ENCODE data around the gene CEL.
"Not testable (repeated sequence)": the region's sequence is repeated elsewhere in the genome, so short reads cannot be mapped to it uniquely, and the experiment has no call there.

The CEL gene

DNA sequence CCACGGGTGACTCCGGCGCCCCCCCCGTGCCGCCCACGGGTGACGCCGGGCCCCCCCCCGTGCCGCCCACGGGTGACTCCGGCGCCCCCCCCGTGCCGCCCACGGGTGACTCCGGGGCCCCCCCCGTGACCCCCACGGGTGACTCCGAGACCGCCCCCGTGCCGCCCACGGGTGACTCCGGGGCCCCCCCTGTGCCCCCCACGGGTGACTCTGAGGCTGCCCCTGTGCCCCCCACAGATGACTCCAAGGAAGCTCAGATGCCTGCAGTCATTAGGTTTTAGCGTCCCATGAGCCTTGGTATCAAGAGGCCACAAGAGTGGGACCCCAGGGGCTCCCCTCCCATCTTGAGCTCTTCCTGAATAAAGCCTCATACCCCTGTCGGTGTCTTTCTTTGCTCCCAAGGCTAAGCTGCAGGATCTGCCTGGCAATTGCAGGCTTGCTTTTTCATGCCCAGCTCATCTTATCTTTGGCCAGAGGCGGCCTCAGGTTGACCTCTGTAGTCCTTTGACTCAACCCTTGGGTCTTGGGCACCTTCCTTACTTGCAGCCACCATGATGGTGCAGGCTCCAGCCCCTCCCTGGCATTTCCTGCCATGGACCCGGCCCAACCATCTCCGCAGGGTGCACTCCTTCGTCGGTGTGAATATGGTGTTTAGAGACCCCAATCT is 9.8 kb downstream of the CEL start:
- H3K27ac ChIP-seq (replicated peaks) = no peak overlapping the region
- no peak for TF ChIP-seq SPI1 (IDR thresholded peaks at IDR 0.05; ENCODE audit: borderline replicate concordance, low read depth)
- TF ChIP-seq, protein P1, sequence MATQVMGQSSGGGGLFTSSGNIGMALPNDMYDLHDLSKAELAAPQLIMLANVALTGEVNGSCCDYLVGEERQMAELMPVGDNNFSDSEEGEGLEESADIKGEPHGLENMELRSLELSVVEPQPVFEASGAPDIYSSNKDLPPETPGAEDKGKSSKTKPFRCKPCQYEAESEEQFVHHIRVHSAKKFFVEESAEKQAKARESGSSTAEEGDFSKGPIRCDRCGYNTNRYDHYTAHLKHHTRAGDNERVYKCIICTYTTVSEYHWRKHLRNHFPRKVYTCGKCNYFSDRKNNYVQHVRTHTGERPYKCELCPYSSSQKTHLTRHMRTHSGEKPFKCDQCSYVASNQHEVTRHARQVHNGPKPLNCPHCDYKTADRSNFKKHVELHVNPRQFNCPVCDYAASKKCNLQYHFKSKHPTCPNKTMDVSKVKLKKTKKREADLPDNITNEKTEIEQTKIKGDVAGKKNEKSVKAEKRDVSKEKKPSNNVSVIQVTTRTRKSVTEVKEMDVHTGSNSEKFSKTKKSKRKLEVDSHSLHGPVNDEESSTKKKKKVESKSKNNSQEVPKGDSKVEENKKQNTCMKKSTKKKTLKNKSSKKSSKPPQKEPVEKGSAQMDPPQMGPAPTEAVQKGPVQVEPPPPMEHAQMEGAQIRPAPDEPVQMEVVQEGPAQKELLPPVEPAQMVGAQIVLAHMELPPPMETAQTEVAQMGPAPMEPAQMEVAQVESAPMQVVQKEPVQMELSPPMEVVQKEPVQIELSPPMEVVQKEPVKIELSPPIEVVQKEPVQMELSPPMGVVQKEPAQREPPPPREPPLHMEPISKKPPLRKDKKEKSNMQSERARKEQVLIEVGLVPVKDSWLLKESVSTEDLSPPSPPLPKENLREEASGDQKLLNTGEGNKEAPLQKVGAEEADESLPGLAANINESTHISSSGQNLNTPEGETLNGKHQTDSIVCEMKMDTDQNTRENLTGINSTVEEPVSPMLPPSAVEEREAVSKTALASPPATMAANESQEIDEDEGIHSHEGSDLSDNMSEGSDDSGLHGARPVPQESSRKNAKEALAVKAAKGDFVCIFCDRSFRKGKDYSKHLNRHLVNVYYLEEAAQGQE (IDR thresholded peaks at IDR 0.05; ENCODE audit: insufficient replicate concordance, low read depth) = no peak
- no peak for TF ChIP-seq GABPA (IDR thresholded peaks at IDR 0.05; ENCODE audit: low read depth)
- TF ChIP-seq, protein P2, sequence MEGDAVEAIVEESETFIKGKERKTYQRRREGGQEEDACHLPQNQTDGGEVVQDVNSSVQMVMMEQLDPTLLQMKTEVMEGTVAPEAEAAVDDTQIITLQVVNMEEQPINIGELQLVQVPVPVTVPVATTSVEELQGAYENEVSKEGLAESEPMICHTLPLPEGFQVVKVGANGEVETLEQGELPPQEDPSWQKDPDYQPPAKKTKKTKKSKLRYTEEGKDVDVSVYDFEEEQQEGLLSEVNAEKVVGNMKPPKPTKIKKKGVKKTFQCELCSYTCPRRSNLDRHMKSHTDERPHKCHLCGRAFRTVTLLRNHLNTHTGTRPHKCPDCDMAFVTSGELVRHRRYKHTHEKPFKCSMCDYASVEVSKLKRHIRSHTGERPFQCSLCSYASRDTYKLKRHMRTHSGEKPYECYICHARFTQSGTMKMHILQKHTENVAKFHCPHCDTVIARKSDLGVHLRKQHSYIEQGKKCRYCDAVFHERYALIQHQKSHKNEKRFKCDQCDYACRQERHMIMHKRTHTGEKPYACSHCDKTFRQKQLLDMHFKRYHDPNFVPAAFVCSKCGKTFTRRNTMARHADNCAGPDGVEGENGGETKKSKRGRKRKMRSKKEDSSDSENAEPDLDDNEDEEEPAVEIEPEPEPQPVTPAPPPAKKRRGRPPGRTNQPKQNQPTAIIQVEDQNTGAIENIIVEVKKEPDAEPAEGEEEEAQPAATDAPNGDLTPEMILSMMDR (IDR thresholded peaks at IDR 0.05; ENCODE audit: insufficient read depth, low read length) = no peak
- no peak for TF ChIP-seq POLR2AphosphoS5 (IDR thresholded peaks at IDR 0.05; ENCODE audit: low read depth)
- no peak for DNase-seq (ENCODE audit: low read depth in 1 of 2, low spot score in 1 of 2)
- no peaks in the 10 kb centered on the region for H3K27me3 ChIP-seq (ENCODE audit: insufficient read depth, poor library complexity, severe bottlenecking)
- no peak overlapping the region for H3K4me3 ChIP-seq (replicated peaks; ENCODE audit: insufficient read depth, low read length)

DNA sequence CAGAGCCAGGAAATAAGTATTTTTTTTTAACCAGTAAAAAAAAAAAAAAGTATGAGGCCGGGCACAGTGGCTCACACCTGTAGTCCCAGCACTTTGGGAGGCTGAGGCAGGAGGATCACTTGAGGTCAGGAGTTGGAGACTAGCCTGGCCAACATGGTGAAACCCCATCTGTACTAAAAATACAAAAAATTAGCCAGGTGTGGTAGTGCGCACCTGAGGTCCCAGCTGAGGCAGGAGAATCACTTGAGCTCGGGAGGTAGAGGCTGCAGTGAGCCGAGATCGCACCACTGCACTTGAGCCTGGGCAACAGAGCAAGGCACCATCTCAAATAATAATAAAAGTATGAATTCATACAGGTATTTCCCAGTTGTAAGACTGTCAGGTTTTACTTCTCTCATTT is 10.4 kb downstream of the CEL start:
- not testable (repeated sequence) for H3K4me3 ChIP-seq (replicated peaks; ENCODE audit: insufficient read depth, low read length); DNase-seq (ENCODE audit: low read depth in 1 of 2, low spot score in 1 of 2); H3K27ac ChIP-seq (replicated peaks); H3K27me3 ChIP-seq (ENCODE audit: insufficient read depth, poor library complexity, severe bottlenecking)

DNA sequence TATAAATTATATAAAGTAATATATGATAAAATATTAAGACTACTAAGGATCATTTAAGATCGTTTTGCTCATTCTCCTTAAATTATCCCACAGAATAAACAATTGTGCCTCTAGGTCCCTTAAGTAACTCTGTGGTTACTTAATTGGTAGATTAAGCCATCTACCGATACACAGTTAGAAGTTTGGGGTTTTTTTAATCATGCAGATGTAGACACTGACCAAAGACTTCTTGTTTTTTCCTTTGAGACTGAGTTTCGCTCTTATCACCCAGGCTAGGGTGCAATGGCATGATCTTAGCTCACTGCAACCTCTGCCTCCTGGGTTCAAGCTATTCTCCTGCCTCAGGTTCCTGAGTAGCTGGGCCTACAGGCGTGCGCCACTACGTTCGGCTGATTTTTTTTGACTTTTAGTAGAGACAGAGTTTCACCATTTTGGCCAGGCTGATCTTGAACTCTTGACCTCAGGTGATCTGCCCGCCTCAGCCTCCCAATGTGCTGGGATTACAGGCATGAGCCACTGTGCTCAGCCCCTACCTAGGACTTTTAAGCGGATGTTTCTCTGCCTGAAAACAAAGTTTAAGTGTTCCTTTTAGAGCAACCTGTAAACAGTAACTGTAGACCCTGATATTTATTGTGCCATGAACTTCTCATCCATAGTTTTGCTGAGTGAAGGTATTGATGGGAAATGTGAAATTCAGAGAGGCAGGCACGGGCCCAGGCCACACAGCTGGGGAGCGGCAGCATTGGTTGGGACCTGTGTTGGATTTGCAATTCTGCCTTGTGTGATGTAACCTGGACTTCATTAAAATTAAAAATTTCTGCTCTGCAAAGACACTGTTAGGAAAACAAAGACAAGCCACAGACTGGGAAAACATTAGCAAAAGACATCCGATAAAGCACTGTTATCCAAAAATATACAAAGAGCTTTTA is 11.6 kb downstream of the CEL start:
- DNase-seq (ENCODE audit: low read depth in 1 of 2, low spot score in 1 of 2) = peak in 1 of 2 experiments; percentile 32
- no peak overlapping the region for H3K4me3 ChIP-seq (replicated peaks; ENCODE audit: insufficient read depth, low read length)
- TF ChIP-seq SPI1 (IDR thresholded peaks at IDR 0.05; ENCODE audit: borderline replicate concordance, low read depth) (peak; percentile 39; the same call in 1 of the 2 replicates), GABPA (IDR thresholded peaks at IDR 0.05; ENCODE audit: low read depth) (no peak)
- no peak overlapping the region for H3K27ac ChIP-seq (replicated peaks)
- H3K27me3 ChIP-seq (ENCODE audit: insufficient read depth, poor library complexity, severe bottlenecking) = no peaks in the 10 kb centered on the region

DNA sequence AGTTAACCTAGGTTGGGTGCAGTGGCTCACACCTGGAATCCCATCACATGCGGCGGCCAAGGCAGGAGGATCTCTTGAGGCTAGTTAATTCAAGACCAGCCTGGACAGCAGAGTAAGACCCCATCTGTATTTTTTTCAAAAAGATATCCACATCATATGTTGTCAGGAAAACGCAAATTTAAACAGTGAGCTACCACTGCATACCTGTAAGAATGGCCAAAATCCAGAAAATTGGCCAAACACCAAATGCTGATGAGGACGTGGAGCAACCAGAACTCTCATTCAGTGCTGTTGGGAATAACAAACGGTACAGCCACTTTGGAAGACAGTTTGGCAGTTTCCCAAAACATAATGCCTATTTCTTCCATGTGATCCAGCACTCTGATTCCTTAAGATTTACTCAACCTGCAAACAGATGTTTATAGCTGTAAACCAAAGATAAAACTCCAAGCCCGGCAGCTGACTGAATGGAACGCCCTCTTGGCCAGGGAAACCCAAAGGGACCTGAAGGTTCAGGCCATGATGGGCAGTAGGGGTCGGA is 12.4 kb downstream of the CEL start:
- H3K27me3 ChIP-seq (ENCODE audit: insufficient read depth, poor library complexity, severe bottlenecking) = no peaks in the 10 kb centered on the region
- no peak overlapping the region for H3K4me3 ChIP-seq (replicated peaks; ENCODE audit: insufficient read depth, low read length)
- no peak for DNase-seq (ENCODE audit: low read depth in 1 of 2, low spot score in 1 of 2)
- no peak overlapping the region for H3K27ac ChIP-seq (replicated peaks)
- TF ChIP-seq POLR2AphosphoS5 (IDR thresholded peaks at IDR 0.05; ENCODE audit: low read depth) (no peak), SPI1 (IDR thresholded peaks at IDR 0.05; ENCODE audit: borderline replicate concordance, low read depth) (no peak)
- TF ChIP-seq, protein P1 (IDR thresholded peaks at IDR 0.05; ENCODE audit: insufficient replicate concordance, low read depth) = no peak

DNA sequence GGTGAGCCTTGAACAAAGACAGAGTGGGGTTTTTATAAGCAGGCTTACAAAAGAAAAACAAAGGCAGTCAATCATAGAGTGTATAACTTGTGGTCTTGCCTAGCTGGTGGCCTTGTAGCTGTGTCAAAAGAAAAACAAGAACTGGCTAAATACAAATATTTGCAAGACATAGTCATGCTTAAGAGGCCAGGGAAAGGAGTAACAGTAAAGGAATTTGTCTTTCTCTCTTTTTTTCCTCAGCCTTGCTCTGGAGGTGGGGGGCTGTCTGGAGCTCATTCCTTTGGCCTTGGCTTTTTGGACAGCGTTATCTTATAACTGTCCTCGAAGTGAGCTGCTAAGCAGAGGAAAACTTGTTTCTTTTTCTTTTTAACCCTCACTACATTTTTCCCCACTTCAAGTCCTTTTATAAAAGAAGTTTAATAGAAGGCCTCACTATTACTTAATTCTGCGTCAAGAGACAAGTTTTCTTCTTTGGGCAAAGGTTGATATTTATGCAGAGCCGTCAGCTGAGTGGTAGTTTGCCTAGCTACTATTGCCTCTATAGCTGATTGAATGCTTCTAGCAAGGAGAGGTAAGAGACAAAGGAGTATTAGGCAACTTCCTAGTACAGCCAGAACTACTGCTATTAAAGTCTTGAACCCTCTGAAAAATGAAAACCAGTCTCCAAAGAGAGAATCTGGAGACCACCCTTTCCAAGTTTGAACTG is 14.3 kb downstream of the CEL start:
- Histone ChIP-seq H3K27me3 (ENCODE audit: insufficient read depth, poor library complexity, severe bottlenecking) (no peaks in the 10 kb centered on the region), H3K4me3 (replicated peaks; ENCODE audit: insufficient read depth, low read length) (no peak overlapping the region), H3K27ac (replicated peaks) (no peak overlapping the region)
- TF ChIP-seq, protein P1 (IDR thresholded peaks at IDR 0.05; ENCODE audit: insufficient replicate concordance, low read depth) = no peak
- TF ChIP-seq SPI1 (IDR thresholded peaks at IDR 0.05; ENCODE audit: borderline replicate concordance, low read depth) (no peak), GABPA (IDR thresholded peaks at IDR 0.05; ENCODE audit: low read depth) (no peak), POLR2AphosphoS5 (IDR thresholded peaks at IDR 0.05; ENCODE audit: low read depth) (no peak)
- TF ChIP-seq, protein P2 (IDR thresholded peaks at IDR 0.05; ENCODE audit: insufficient read depth, low read length) = no peak
- no peak for DNase-seq (ENCODE audit: low read depth in 1 of 2, low spot score in 1 of 2)

All from HL-60 (cell line).